Measurements from ENCODE around the gene CCDC102B. TPM values are rescaled to one million over a fixed set of nuclear protein-coding genes. Genes with fewer than 3 reads are reported as not detected.

Gene CCDC102B
- polyA plus RNA-seq, 1 donor from 2014 or later, result 8.7 TPM

- no peak for TF ChIP-seq TAF1 (IDR thresholded peaks at IDR 0.05; ENCODE audit: low read depth)
- no peak for TF ChIP-seq EP300 (conservative IDR thresholded peaks at IDR 0.05; ENCODE audit: poor library complexity, severe bottlenecking)
These were observed 288.1 kb downstream of the CCDC102B start (continued) for GRCh38 chr18:69085951-69086350.

- no peaks in the 10 kb centered on the region for H3K27me3 ChIP-seq (ENCODE audit: insufficient read depth, low read depth, low read length)
- H3F3A ChIP-seq (ENCODE audit: insufficient read depth, low read length, poor library complexity, severe bottlenecking), result no peaks in the 10 kb centered on the region
- H3K27ac ChIP-seq (ENCODE audit: low read length), result no peak overlapping the region
- TF ChIP-seq CTCF (IDR thresholded peaks at IDR 0.05; ENCODE audit: poor library complexity, severe bottlenecking) (no peak), SMC3 (conservative IDR thresholded peaks at IDR 0.05; ENCODE audit: poor library complexity) (no peak), MXI1 (conservative IDR thresholded peaks at IDR 0.05; ENCODE audit: poor library complexity, severe bottlenecking) (no peak), RAD21 (conservative IDR thresholded peaks at IDR 0.05) (no peak), EP300 (conservative IDR thresholded peaks at IDR 0.05; ENCODE audit: poor library complexity, severe bottlenecking) (no peak), REST (IDR thresholded peaks at IDR 0.05; ENCODE audit: borderline replicate concordance) (no peak)
- H3K4me3 ChIP-seq (ENCODE audit: low read length), result no peak overlapping the region
- no peaks in the 10 kb centered on the region for H3K79me2 ChIP-seq (replicated peaks; ENCODE audit: insufficient read depth, low read length)
- H3K9me2 ChIP-seq (ENCODE audit: insufficient read depth, low read length), result no peaks in the 10 kb centered on the region
- no peak overlapping the region for H3K4me2 ChIP-seq (ENCODE audit: low read length)
- H4K20me1 ChIP-seq (ENCODE audit: insufficient read depth), result no peaks in the 10 kb centered on the region
- no peaks in the 10 kb centered on the region for H3K9me3 ChIP-seq (ENCODE audit: low read length)
- H3K36me3 ChIP-seq (ENCODE audit: insufficient read depth, low read length), result no peaks in the 10 kb centered on the region
- H3K9ac ChIP-seq (ENCODE audit: low read length), result no peak overlapping the region
- H2AFZ ChIP-seq (ENCODE audit: low read depth, low read length), result no peak overlapping the region
These were observed 291.1 kb downstream of the CCDC102B start for GRCh38 chr18:69088973-69089372.

- Histone ChIP-seq H3K9ac (ENCODE audit: low read length) (no peak overlapping the region), H3K4me2 (ENCODE audit: low read length) (no peak overlapping the region), H3K27me3 (ENCODE audit: insufficient read depth, low read depth, low read length) (no peaks in the 10 kb centered on the region), H3K27ac (ENCODE audit: low read length) (no peak overlapping the region), H3K36me3 (ENCODE audit: insufficient read depth, low read length) (no peaks in the 10 kb centered on the region), H4K20me1 (ENCODE audit: insufficient read depth) (no peaks in the 10 kb centered on the region), H3K4me3 (ENCODE audit: low read length) (no peak overlapping the region), H3K79me2 (replicated peaks; ENCODE audit: insufficient read depth, low read length) (no peaks in the 10 kb centered on the region), H2AFZ (ENCODE audit: low read depth, low read length) (no peak overlapping the region), H3K9me2 (ENCODE audit: insufficient read depth, low read length) (no peaks in the 10 kb centered on the region), H3K9me3 (ENCODE audit: low read length) (no peaks in the 10 kb centered on the region), H3F3A (ENCODE audit: insufficient read depth, low read length, poor library complexity, severe bottlenecking) (no peaks in the 10 kb centered on the region)
- no peak for TF ChIP-seq EZH2 (IDR thresholded peaks at IDR 0.05; ENCODE audit: borderline replicate concordance, insufficient read depth, low read length, poor library complexity, severe bottlenecking)
- no peak for TF ChIP-seq EP300 (conservative IDR thresholded peaks at IDR 0.05; ENCODE audit: poor library complexity, severe bottlenecking)
- no peak for TF ChIP-seq POLR2AphosphoS5 (IDR thresholded peaks at IDR 0.05)
- no peak for TF ChIP-seq TAF1 (IDR thresholded peaks at IDR 0.05; ENCODE audit: low read depth)
- TF ChIP-seq MXI1 (conservative IDR thresholded peaks at IDR 0.05; ENCODE audit: poor library complexity, severe bottlenecking), result no peak
- no peak for TF ChIP-seq REST (IDR thresholded peaks at IDR 0.05; ENCODE audit: borderline replicate concordance)
- no peak for TF ChIP-seq SMC3 (conservative IDR thresholded peaks at IDR 0.05; ENCODE audit: poor library complexity)
- no peak for TF ChIP-seq CTCF (IDR thresholded peaks at IDR 0.05; ENCODE audit: poor library complexity, severe bottlenecking)
- no peak for TF ChIP-seq RAD21 (conservative IDR thresholded peaks at IDR 0.05)
These were observed 299.5 kb downstream of the CCDC102B start for GRCh38 chr18:69097349-69097748.

All from neural cell (in vitro differentiated cells).